ENCODE data around the gene AIFM3. TPM values are rescaled to one million over a fixed set of nuclear protein-coding genes. Genes with fewer than 3 reads are reported as not detected.
A peak's percentile ranks its signal among the peaks of the same experiment; 100 is the strongest.

Gene AIFM3
- total and polyA plus RNA-seq, 2 of the 4 experiments (the other 2 are of a cell fraction), result 0.09 to 0.18 TPM

DNA sequence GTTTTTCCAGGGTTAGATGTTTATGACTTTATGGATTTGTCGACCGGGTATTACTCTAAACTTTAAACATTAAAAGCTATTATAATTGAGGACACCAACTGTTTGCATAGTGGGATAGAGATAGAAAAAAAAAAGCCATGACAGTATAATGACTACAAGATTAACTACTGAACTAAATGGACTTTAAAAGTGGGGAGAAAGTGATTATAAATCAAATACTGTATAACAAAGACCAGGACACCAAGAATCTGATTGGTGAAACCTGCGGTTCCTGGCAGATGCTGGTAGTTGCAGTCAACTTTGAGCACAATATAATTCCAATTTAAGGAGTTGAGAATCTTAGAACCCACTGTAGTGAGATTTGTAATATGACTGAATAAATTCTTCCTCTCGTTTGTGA is 47.3 kb upstream of the AIFM3 start:
- Histone ChIP-seq H2BK5ac (ENCODE audit: low read depth, low read length, poor library complexity, severe bottlenecking) (no peak overlapping the region), H4K91ac (ENCODE audit: insufficient read depth, low read depth, low read length) (no peak overlapping the region), H3K36me3 (ENCODE audit: control insufficient read depth, insufficient read depth, low read length) (no peaks in the 10 kb centered on the region), H2BK120ac (ENCODE audit: low read depth, low read length) (no peak overlapping the region), H3K4me1 (ENCODE audit: control insufficient read depth, insufficient read depth, low read length) (0 out of 2 replicates have a peak, but pooled peaks cover 4% of the 10 kb centered on the region), H2AK5ac (ENCODE audit: low read depth, low read length) (no peak overlapping the region), H3K79me1 (ENCODE audit: low read depth in 1 of 2, low read length in 2 of 2) (peaks cover 0 to 19% of the 10 kb centered on the region in 2 experiments; a peak in 2 of 4 replicates), H2BK20ac (ENCODE audit: low read depth, low read length) (no peak overlapping the region), H4K8ac (ENCODE audit: low read depth in 2 of 2, low read length in 2 of 2) (no peak overlapping the region), H3K23ac (ENCODE audit: low read depth, low read length) (peak overlapping the region; percentile 21; the same call in 1 of the 2 replicates), H3K4me2 (ENCODE audit: low read depth, low read length) (peak overlapping the region; percentile 94), H3K27me3 (ENCODE audit: control insufficient read depth, insufficient read depth, low read length) (no peaks in the 10 kb centered on the region), H3K9me3 (ENCODE audit: control insufficient read depth, insufficient read depth, low read length) (no peaks in the 10 kb centered on the region), H4K20me1 (ENCODE audit: insufficient read depth, low read length) (peaks cover 70% of the 10 kb centered on the region), H3K14ac (replicated peaks; ENCODE audit: low read depth, low read length) (no peak overlapping the region), H3K9ac (ENCODE audit: low read depth, low read length) (peak overlapping the region; percentile 65; the same call in 1 of the 2 replicates), H4K5ac (ENCODE audit: low read depth, low read length) (no peak overlapping the region), H3K9me1 (ENCODE audit: insufficient read depth, low read length) (peaks cover 3% of the 10 kb centered on the region; the same call in 1 of the 2 replicates), H3K4ac (ENCODE audit: low read depth, low read length) (no peak overlapping the region), H3K18ac (ENCODE audit: low read depth, low read length) (no peak overlapping the region), H3K4me3 (ENCODE audit: insufficient read depth, low read depth, low read length) (peak overlapping the region; percentile 87), H2AFZ (replicated peaks; ENCODE audit: low read length, poor library complexity) (no peak overlapping the region), H2BK15ac (ENCODE audit: low read depth, low read length) (no peak overlapping the region), H3K56ac (ENCODE audit: extremely low read depth, insufficient read depth, low read length) (no peak overlapping the region), H3K27ac (ENCODE audit: insufficient read depth, low read length) (no peak overlapping the region), H2AK9ac (replicated peaks; ENCODE audit: low read depth, low read length, poor library complexity) (no peak overlapping the region)
- no peak for ATAC-seq (ENCODE audit: low read depth)
- POLR2A ChIA-PET (ENCODE audit: unreplicated experiment), result no interaction called here
- dilution Hi-C loops (cut with HindIII; ENCODE audit: low sequenced_read_pairs, unreplicated experiment) (no loop called here), intact Hi-C loops (cut with micrococcal nuclease) (loop anchor here (10.0 kb wide), 1 partner anchor 115 kb away; no protein-coding TSS in a partner anchor), in situ Hi-C loops (cut with MboI; ENCODE audit: low sequenced_read_pairs) (no loop called here)
- CTCF ChIA-PET, result no interaction called here
- DNase-seq, result no peak
- BruUV-seq (replicated peaks), result TSS peak; percentile 41
- WGBS, 2 experiments (ENCODE audit: extremely low coverage in 2 of 2, insufficient read length in 1 of 2), result no CpG with 5 or more reads among the region's 4 CpGs
- no peak for TF ChIP-seq NFE2L2 (IDR thresholded peaks at IDR 0.05; ENCODE audit: low read depth, low read length)
- TF ChIP-seq MXI1 (IDR thresholded peaks at IDR 0.05; ENCODE audit: borderline replicate concordance, low read depth, low read length), result no peak
- TF ChIP-seq MAZ (IDR thresholded peaks at IDR 0.05; ENCODE audit: borderline replicate concordance, low read depth, low read length), result no peak
- no peak for TF ChIP-seq BHLHE40 (IDR thresholded peaks at IDR 0.05; ENCODE audit: low read depth, low read length)
- TF ChIP-seq RCOR1 (IDR thresholded peaks at IDR 0.05; ENCODE audit: insufficient replicate concordance, low read length), result no peak
- no peak for TF ChIP-seq POLR2A (IDR thresholded peaks at IDR 0.05; ENCODE audit: low read depth, low read length)
- TF ChIP-seq FOS (IDR thresholded peaks at IDR 0.05; ENCODE audit: low read depth, low read length), result no peak
- TF ChIP-seq RFX5 (IDR thresholded peaks at IDR 0.05; ENCODE audit: low read depth, low read length), result no peak
- TF ChIP-seq, protein P1, sequence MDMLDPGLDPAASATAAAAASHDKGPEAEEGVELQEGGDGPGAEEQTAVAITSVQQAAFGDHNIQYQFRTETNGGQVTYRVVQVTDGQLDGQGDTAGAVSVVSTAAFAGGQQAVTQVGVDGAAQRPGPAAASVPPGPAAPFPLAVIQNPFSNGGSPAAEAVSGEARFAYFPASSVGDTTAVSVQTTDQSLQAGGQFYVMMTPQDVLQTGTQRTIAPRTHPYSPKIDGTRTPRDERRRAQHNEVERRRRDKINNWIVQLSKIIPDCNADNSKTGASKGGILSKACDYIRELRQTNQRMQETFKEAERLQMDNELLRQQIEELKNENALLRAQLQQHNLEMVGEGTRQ (IDR thresholded peaks at IDR 0.05; ENCODE audit: low read depth, low read length), result no peak
- no peak for TF ChIP-seq CHD1 (IDR thresholded peaks at IDR 0.05; ENCODE audit: low read depth, low read length)

Data from IMR-90 (cell line).